Inferior parietal cortex (tissue), 1 donor: Measurements from ENCODE around the gene RFC2.
A peak's percentile ranks its signal among the peaks of the same experiment; 100 is the strongest.
"Not testable (repeated sequence)": the region's sequence is repeated elsewhere in the genome, so short reads cannot be mapped to it uniquely, and the experiment has no call there.

Source experiments
- DNase-seq: peaks from one replicate; pipeline ENCODE4 v3.0.0-alpha.2; 2016; ENCODE audit errors: extremely low spot score

RFC2 gene

GRCh38 chr7:74217455-74218342 lies 36.5 kb downstream of the RFC2 start:
- no peak for DNase-seq

GRCh38 chr7:74216361-74216761 lies 37.8 kb downstream of the RFC2 start:
- DNase-seq = no peak

- DNase-seq = no peak
Observed at GRCh38 chr7:74215921-74216320, 38.3 kb downstream of the RFC2 start.

GRCh38 chr7:74214816-74215630 lies 39.2 kb downstream of the RFC2 start:
- DNase-seq = no peak

GRCh38 chr7:74212661-74213060 lies 41.5 kb downstream of the RFC2 start:
- DNase-seq = no peak

- not testable (repeated sequence) for DNase-seq
Observed at GRCh38 chr7:74208241-74208640, 46.0 kb downstream of the RFC2 start.

- no peak for DNase-seq
Observed at GRCh38 chr7:74207586-74207985, 46.6 kb downstream of the RFC2 start.

GRCh38 chr7:74206589-74207120 lies 47.5 kb downstream of the RFC2 start:
- peak; percentile 92 for DNase-seq

- DNase-seq = not testable (repeated sequence)
Observed at GRCh38 chr7:74206052-74206451, 48.1 kb downstream of the RFC2 start.

- no peak for DNase-seq
Observed at GRCh38 chr7:74203956-74204618, 50.1 kb downstream of the RFC2 start.

- no peak for DNase-seq
Observed at GRCh38 chr7:74202841-74203556, 51.2 kb downstream of the RFC2 start.

GRCh38 chr7:74199551-74200355 lies 54.4 kb downstream of the RFC2 start:
- DNase-seq = no peak

- no peak for DNase-seq
Observed at GRCh38 chr7:74197449-74198124, 56.6 kb downstream of the RFC2 start.

- DNase-seq = not testable (repeated sequence)
Observed at GRCh38 chr7:74195968-74196654, 58.1 kb downstream of the RFC2 start.

- not testable (repeated sequence) for DNase-seq
Observed at GRCh38 chr7:74195139-74195860, 58.9 kb downstream of the RFC2 start.

- no peak for DNase-seq
Observed at GRCh38 chr7:74194686-74195085, 59.5 kb downstream of the RFC2 start.

GRCh38 chr7:74193913-74194312 lies 60.3 kb downstream of the RFC2 start:
- no peak for DNase-seq

- DNase-seq = no peak
Observed at GRCh38 chr7:74193054-74193453, 61.1 kb downstream of the RFC2 start.

- DNase-seq = no peak
Observed at GRCh38 chr7:74191231-74191630, 63.0 kb downstream of the RFC2 start.
